ENCODE data around the gene TMEM255B.
"Not testable (repeated sequence)": the region's sequence is repeated elsewhere in the genome, so short reads cannot be mapped to it uniquely, and the experiment has no call there.

TMEM255B gene

DNA sequence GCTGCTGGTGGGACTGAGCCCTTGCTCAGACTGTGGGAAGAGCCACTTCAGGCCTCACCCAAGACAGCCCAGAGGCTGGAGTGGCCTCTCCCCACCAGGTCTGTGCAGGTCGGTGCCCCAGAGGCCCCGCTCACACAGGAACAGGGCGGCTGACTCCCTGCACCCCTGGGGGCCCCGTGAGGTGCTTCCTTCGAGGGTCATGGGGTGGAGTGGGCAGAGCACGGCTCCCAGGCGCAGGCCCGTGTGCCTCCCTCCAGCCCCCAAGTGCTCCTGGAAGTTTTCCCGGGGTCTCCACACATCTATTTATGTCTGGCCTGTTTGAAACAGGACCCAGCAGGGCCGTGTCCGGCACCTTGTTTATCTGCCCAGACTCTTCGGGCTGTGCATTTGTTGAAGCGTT is 9.5 kb upstream of the TMEM255B start:
- DNase-seq (ENCODE audit: low spot score) = no peak

DNA sequence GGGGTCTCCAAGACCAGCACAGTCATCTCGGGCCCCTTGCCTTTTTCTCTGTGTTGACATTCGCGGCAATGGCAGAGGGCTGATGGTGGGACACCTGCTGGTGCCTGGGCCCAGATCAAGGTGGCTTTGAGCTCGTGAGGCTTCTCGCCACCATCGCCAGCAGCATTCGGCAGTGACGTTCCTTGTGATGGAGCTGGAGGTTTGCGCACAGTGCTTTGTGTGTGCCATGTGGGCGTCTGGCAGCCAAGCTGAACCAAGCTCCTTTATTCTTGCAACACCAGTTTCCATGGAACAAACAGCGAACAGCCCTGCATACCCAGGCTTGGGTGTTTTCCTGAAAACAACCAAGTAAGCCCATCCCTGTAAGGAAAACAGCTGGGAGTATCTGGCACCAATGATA is 9.1 kb upstream of the TMEM255B start:
- DNase-seq (ENCODE audit: low spot score) = no peak

DNA sequence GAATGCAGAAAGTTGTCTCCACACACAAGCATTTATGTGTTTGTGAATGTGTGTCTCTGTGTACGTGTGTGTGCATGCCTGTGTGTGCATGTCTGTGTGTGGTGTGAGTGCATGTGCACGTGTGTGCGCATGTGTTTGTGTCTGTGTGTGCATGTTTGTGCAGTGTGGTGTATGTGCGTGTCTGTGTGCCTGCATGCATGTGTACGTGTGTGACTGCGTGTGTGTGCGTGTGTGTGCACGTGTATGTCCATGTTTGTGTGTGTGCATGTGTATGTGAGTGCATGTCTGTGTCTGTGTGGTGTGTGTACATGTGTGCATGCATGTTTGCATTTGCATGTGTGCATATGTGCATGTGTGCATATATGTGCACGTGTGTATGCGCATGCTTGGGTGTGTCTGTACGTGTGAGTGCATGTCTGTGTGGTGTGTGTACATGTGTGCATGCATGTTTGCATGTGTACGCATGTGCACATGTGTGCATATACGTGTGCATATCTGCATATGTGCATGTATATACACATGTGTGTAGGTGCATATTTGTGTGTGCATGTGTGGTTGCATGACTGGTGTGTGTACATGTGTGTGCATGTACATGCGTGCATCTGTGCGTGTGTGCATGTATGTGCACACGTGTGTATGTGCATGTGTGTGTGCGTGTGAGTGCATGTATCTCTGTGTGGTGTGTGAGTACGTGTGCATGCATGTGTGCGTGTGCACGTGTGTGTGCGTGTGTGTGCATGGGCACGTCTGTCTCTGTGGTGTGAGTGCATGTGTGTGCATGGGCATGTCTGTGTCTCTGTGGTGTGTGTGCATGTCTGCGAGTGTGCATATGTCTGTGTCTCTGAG is 8.2 kb upstream of the TMEM255B start:
- DNase-seq (ENCODE audit: low spot score) = no peak

DNA sequence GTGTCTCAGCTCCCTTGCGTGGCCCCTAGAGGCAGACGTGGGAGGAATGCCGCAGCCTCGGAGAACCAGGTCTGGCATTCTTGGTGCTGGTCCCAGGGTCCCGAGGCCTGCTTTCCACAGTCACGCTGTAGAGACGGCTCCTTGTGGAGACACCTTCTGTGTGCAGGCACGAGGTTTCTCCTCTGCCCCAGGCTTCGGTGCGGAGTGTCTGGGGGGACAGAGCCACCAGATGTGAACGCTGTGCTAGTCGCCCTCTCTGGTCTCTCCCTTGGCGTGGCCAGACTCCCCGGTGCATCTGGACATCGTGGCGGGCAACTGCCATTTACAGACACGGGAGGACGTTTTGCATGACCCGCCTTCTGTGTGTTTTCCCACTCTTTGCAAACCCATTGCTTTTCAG is 7.5 kb upstream of the TMEM255B start:
- no peak for DNase-seq (ENCODE audit: low spot score)

DNA sequence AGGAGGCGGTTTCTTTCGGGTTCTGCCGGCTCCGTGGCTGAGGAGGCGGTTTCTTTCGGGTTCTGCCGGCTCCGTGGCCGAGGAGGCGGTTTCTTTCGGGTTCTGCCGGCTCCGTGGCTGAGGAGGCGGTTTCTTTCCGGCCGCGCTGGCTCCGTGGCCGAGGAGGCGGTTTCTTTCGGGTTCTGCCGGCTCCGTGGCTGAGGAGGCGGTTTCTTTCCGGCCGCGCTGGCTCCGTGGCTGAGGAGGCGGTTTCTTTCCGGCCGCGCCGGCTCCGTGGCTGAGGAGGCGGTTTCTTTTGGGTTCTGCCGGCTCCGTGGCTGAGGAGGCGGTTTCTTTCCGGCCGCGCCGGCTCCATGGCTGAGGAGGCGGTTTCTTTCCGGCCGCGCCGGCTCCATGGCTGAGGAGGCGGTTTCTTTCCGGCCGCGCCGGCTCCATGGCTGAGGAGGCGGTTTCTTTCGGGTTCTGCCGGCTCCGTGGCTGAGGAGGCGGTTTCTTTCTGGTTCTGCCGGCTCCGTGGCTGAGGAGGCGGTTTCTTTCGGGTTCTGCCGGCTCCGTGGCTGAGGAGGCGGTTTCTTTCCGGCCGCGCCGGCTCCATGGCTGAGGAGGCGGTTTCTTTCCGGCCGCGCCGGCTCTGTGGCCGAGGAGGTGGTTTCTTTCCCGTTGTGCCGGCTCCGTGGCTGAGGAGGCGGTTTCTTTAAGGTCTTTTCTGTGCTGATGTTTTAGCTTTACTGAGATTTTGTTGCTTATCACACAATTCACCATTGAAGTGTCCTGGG is 6.6 kb upstream of the TMEM255B start:
- DNase-seq (ENCODE audit: low spot score) = not testable (repeated sequence)

DNA sequence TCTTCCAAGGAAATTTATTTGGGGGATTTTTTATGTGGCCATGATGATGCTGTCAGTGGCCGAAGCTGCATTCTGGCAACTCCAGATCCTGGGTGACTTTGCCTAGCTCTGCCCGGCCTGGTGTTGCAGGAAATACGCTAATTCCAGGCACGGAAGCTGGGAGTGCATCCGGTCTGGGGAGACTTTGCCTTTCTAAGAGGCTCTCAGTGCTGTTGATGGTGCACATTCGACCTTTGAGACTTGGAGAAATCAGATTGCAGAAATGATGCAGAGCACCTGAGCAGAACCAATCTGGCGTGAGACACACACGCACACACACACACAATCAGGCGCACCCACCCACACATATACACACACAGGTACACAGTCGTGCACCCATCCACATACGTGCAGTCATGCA is 5.9 kb upstream of the TMEM255B start:
- no peak for DNase-seq (ENCODE audit: low spot score)

DNA sequence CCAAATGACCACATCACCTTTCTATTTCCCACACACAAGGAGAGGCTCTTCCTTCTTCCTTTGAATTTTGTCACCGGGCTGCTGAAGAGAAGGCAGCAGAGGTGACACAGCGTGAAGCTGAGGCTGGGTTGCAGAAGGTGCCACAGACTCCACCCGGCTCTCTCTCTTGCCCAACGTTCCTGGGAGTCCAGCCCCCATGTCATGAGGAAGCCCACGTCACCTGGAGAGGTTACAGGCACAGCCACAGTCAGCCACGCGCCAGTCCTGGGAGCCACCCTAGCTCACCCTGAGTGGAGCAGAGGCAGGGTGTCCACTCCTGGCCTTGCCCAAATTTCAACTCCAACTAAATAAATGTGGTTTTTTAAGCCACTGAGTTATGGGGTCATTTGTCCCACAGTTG is 4.8 kb upstream of the TMEM255B start:
- no peak for DNase-seq (ENCODE audit: low spot score)

GRCh38 chr13:113754691-113755090 is 4.3 kb upstream of the TMEM255B start:
- no peak for DNase-seq (ENCODE audit: low spot score)

- no peak for DNase-seq (ENCODE audit: low spot score)
Observed at GRCh38 chr13:113756441-113757097, 2.5 kb upstream of the TMEM255B start.

DNA sequence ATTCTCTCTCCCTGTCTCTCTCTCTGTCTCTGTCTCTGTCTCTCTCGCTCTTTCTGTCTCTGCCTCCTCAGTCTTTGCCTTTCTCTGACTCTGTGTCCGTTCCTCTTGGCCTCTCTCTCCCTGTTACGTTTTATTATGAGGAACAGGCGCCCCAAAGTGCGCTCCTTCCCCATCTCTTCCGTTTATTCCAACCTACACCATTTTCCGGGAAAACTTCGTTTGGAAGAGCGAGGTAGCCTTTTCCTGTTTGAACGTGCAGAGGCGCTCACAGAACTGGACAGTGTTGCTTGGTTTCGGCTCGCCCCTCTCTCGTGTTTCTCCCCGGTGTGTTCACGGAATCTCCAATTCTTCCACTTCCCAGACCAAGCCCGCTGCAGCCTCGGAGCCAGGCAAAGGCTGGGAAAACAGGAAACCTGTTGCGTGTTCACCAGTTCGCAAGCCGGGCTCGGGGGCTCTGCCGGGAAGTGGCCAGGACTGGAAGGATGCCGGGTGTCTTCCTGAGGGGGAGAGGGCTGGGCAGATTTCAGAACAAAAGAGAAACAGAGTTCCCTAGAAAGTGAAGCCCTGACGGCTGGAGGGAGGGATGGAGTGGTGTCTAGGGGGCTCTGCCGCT is 605 bp downstream of the TMEM255B start:
- no peak for DNase-seq (ENCODE audit: low spot score)

GRCh38 chr13:113761136-113761535 is 2.1 kb downstream of the TMEM255B start:
- DNase-seq (ENCODE audit: low spot score) = no peak

- DNase-seq (ENCODE audit: low spot score) = no peak
Observed at GRCh38 chr13:113762075-113762474, 3.0 kb downstream of the TMEM255B start.

- DNase-seq (ENCODE audit: low spot score) = no peak
Observed at GRCh38 chr13:113762538-113762937, 3.5 kb downstream of the TMEM255B start.

- no peak for DNase-seq (ENCODE audit: low spot score)
Observed at GRCh38 chr13:113763254-113763653, 4.2 kb downstream of the TMEM255B start.

DNA sequence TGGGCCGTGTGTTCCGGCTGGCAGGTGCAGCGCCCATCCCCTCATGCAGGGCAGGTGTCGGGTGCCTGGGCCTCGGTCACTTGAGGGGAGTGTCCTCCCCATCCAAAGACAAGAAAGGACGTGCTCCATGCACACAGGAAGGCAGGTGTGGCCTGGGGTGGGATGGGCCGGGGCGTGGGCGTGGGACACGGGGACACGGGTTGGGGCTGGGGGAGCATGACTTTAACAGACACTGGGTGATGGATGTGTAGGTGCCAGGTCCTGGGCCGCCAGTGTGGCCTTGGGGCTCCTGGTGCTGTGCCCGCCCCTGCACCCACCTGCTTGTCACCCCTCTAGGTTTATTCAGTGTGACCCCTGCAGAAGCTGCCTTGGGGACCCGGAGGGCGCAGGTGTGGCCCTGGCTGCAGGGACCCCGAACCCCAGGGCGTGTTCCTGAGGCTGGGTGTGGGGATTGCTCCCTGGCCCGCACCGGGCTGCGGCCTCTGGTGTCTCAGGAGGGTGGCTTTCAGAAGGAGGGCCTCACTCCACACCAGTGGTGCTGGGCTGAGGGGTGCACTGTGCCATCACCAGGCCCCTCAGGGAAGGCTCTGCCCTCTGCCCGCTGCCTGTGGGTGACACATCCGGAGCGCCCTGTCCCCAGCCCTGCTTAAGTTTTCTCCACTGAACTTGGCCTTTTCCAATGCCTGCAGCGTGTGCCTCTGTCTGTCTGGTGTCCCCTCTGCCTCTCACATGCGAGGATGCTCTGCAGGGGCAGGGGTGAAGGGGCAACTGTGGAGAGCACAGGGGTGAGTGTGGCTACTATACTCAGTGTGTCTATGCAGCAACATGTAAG is 5.2 kb downstream of the TMEM255B start:
- no peak for DNase-seq (ENCODE audit: low spot score)

DNA sequence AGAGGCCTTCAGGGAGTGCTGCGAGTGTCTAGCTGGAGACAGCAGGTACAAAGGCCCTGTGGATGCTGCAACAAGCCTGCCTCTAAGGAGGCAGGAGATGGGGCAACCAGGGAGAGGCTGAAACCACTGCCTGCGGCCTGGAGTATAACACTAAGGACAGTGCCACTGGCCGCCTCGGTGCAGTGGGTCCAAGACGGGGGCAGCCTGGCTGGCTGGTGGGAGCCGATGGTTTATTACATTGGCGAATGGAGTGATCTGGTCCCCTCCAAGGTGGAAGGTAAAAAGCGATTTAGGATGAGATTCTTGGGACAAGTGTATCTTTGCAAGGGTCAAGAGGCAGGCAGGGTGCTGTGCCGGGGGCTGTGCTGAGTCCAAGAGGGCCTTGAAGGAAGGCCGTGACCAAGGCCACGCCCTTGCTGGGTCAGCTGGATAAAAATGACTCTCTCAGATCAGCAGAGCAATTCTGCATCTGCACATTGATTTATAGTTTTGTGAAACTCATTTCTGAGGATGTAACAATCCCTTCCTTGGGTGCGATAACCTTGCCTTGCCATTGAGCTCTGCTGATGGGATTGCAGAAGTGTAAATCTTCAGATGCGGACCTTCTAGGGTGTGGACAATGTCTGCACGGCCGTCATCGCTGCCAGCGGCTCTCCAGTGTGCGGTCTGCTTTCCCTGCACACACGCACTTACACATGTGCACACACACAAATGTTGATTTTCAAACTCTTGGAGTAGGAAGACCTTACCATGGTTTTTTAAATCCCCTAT is 6.0 kb downstream of the TMEM255B start:
- no peak for DNase-seq (ENCODE audit: low spot score)

GRCh38 chr13:113765564-113765910 is 6.5 kb downstream of the TMEM255B start:
- no peak for DNase-seq (ENCODE audit: low spot score)

GRCh38 chr13:113766035-113766800 is 7.2 kb downstream of the TMEM255B start:
- no peak for DNase-seq (ENCODE audit: low spot score)

DNA sequence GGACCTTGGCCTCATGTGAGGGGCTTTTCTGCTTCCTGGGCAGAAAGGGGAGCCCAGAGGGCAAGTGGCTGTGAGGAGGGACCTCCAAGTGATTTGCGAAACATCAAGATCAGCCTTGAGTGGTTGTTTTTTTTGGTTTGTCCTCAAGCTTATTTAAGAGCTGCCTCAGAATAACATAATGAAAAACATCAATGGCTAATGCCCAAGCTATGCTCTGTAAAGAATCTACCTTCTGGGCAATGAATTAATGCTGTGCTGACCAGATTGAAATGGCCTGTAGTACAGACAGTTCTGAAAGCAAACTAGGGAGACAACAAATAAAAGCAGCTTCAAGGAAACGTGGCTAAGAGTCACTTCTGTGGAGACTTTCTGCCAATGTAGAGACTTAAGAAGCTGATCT is 8.3 kb downstream of the TMEM255B start:
- DNase-seq (ENCODE audit: low spot score) = no peak

Measured in germinal center (tissue), 1 donor.